HG02938 (cell line): ENCODE results near the gene SPATS1.

Source experiments
- ATAC-seq: cut with Tn5 transposase; IDR thresholded peaks from one replicate; pipeline ENCODE4 v1.9.1; 2021; ENCODE audit warnings: mild to moderate bottlenecking, moderate library complexity; ENCODE audit not compliant: unreplicated experiment

The SPATS1 gene

GRCh38 chr6:44386364-44386928, 44.0 kb downstream of the SPATS1 start:
- ATAC-seq, result no peak

GRCh38 chr6:44386929-44387345, 44.5 kb downstream of the SPATS1 start:
- no peak for ATAC-seq

- ATAC-seq, result peak; percentile 90
Observed at GRCh38 chr6:44387346-44388134, 45.1 kb downstream of the SPATS1 start, which contains the start of gene CDC5L. TSS of gene CDC5L (plus strand) at chr6:44387706. CDS start at chr6:44387824, 118 bp downstream.

GRCh38 chr6:44388135-44388487, 45.7 kb downstream of the SPATS1 start:
- no peak for ATAC-seq

- no peak for ATAC-seq
Observed at GRCh38 chr6:44388887-44389286, 46.4 kb downstream of the SPATS1 start.

GRCh38 chr6:44390158-44390683, 47.8 kb downstream of the SPATS1 start:
- ATAC-seq, result no peak
